H1 (cell line): ENCODE data around the gene KIF23.

Experiments
- CTCF ChIP-seq, 3 experiments: IDR thresholded peaks; 1 replicate in 2 of 3; 2 replicates in 1 of 3; pipeline versions ENCODE4 v1.5.1 to v1.6.1; 2011; ENCODE audit warnings: low read length in 3 of 3, mild to moderate bottlenecking in 3 of 3, inconsistent platforms in 2 of 3, low read depth in 1 of 3, moderate library complexity in 1 of 3; ENCODE audit not compliant: insufficient read depth in 1 of 3; ENCODE audit errors: control extremely low read depth in 1 of 3
- MAFK ChIP-seq: IDR thresholded peaks from 2 replicates; pipeline ENCODE4 v1.6.1; 2012; ENCODE audit warnings: low read depth, mild to moderate bottlenecking, improper control_type of control experiment, low read length
- POLR2A ChIP-seq, 2 experiments: IDR thresholded peaks; 1 replicate in 1 of 2; 2 replicates in 1 of 2; pipeline ENCODE4 v1.6.1; 2011; ENCODE audit warnings: low read depth in 2 of 2, low read length in 2 of 2, mild to moderate bottlenecking in 2 of 2; ENCODE audit errors: control extremely low read depth in 1 of 2
- RAD21 ChIP-seq, 2 experiments: IDR thresholded peaks in 1 of 2; conservative IDR thresholded peaks in 1 of 2; 2 replicates each; pipeline ENCODE4 v1.6.1; 2011; ENCODE audit warnings: low read depth in 2 of 2, low read length in 2 of 2, improper control_type of control experiment in 1 of 2, inconsistent platforms in 1 of 2, mild to moderate bottlenecking in 1 of 2, moderate library complexity in 1 of 2
- TCF12 ChIP-seq: IDR thresholded peaks from 2 replicates; pipeline ENCODE4 v1.6.1; 2011; ENCODE audit warnings: low read depth, mild to moderate bottlenecking, low read length
- TEAD4 ChIP-seq: IDR thresholded peaks from 2 replicates; pipeline ENCODE4 v1.6.1; 2012; ENCODE audit warnings: low read depth, low read length, inconsistent platforms, mixed read lengths

GRCh38 chr15:69465253-69465652, 51.1 kb downstream of the KIF23 start:
- TF ChIP-seq MAFK (no peak), RAD21 (IDR thresholded peaks at IDR 0.05 in 1 of 2, conservative IDR thresholded peaks at IDR 0.05 in 1 of 2; ENCODE audit: low read depth in 2 of 2, low read length in 2 of 2) (no peak), CTCF (IDR thresholded peaks at IDR 0.05; ENCODE audit: control extremely low read depth in 1 of 3, insufficient read depth in 1 of 3, low read depth in 1 of 3, low read length in 3 of 3) (no peak), POLR2A (IDR thresholded peaks at IDR 0.05; ENCODE audit: control extremely low read depth in 1 of 2, low read depth in 2 of 2, low read length in 2 of 2) (no peak), TCF12 (no peak), TEAD4 (no peak)
